Stimulated activated CD8-positive, alpha-beta memory T cell treated with anti-CD3 and anti-CD28 coated beads, Interleukin-7, amount 100 ng/mL, for 1 hour (primary cell): Measurements from ENCODE around the gene TRMT61A.

Experiments
- DNase-seq, 2 donors: peaks; one replicate each; pipeline ENCODE4 v3.0.0-alpha.2; 2020; ENCODE audit warnings: low read depth in 2 of 2

The TRMT61A gene

DNA sequence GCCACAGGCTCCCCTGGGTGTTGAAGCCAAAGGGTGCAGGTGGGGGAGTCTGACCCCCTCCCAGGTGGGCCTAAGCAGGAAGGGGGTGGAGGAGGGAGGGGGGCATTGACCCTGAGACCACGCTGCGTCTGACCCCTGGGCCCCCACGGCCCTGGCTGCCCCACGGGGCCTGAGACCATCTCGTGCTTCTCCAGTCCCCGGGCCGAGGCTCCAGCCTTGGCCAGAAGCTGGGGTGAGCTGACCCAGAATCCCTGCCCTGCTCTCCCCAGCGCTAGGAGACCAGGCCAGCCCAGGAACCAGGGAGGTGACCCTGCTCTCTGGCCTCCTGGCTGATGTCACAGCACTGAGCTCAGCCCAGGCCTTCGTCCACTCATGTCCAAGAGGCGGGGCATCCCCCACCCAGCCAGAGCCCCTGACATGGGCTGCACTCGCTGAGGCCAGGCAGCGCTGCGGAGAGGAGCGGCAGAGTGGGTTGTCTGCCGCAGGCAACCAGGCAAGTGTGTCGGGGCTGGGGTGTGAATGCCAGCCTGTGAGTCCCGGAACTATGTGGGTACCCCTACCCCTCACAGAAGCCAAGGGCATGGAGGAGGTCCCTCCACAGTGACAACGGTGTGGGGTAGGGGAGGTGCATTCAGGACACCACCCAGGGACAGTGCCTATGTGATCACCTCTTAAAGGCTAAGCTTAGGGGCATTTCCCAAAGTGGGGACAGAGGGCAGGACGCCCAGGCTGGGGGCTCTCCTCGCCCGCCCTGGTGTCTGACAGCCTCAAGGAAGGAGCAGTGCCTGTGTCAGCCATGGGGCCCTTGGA lies 6.3 kb downstream of the TRMT61A start:
- DNase-seq, result no peak

DNA sequence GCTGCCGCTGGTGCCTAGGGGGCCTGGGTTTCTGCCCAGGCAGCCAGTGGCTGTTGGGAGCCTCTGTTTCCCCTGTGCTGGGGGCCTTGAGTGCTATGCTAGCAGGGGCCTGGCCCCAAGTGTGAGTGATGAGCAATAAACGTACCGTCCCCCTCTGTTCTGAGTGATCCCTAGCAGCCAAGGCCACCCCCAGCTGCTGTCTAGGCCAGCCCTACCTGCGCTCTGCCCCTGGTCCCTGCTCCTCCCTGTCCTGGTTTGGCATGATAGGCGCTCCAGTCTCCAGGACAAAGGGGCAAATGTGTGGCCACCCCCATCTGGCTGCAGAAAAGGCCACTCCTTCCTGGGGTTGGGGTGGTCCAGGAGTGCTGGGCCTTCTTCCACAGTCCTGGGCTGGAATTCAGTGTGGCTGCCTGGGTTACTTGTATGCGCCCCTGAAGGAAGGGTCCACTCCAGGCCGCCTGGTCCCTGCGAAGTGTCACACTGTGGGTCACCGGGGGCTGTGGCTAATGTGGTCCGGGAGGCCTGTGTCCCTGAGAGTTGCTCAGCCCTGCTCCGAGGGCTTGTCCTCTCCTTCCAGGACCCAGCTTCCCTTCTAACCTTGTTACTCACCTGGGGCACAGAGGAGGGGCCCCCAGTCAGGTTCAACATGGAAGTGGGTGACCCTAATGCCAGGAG lies 7.0 kb downstream of the TRMT61A start:
- no peak for DNase-seq

DNA sequence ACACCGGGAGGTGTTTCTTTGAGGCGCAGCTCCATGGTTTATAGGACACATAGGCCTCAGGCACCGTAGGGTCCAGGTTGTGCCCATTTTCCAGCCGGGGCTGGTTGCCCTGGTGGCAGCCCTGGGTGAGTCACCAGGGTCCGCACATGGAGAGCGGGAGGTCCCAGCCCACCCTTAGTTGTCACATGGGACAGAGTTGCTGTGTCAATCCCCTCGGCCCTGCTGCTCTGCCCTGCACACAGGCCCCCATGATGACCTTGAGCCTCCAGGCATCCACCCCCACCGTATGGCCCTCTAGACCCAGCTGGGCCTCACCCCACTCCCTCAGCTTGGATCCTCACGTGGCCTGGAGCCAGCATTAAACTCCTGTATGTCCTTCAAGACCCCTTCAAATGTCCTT lies 7.7 kb downstream of the TRMT61A start:
- DNase-seq, result no peak

DNA sequence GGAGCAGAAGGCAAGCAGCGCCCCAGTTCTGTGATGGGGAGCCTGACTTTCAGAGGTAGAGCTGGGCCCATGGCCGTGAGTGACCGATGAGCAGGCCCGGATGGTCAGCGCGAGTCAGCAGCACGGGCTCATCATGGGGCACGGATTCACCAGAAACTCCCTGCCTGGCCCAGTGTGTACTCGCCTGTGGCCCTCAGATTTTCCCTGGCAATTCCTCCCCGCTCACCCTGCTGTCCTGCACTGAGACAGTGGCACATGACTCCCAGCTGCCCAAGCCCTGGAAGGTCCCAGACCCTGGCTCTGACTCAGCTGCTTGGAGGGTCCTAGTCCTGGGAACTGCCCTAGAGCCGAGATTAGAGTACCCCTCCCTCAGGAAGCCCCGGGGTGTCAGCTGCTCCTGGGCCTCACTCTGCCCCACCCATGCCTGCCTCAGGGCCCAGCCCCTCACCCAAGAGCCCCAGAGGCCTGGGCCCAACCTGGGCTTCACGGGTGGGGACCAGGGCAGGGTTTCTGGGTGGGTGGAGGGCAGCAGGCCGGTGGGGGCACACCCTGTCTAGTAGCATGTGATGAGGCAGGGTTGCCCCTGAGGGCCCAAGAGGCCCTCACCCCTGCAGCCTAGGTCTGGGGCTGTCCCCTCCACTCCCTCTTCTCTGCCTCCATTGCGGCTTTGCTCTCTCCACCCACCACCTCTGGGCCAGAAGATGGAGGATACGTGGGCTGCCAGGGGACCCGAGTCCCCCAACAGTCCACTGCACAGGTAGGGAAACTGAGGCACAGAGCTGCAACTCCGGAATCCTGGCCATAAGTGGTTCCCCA lies 8.4 kb downstream of the TRMT61A start:
- DNase-seq, result no peak

DNA sequence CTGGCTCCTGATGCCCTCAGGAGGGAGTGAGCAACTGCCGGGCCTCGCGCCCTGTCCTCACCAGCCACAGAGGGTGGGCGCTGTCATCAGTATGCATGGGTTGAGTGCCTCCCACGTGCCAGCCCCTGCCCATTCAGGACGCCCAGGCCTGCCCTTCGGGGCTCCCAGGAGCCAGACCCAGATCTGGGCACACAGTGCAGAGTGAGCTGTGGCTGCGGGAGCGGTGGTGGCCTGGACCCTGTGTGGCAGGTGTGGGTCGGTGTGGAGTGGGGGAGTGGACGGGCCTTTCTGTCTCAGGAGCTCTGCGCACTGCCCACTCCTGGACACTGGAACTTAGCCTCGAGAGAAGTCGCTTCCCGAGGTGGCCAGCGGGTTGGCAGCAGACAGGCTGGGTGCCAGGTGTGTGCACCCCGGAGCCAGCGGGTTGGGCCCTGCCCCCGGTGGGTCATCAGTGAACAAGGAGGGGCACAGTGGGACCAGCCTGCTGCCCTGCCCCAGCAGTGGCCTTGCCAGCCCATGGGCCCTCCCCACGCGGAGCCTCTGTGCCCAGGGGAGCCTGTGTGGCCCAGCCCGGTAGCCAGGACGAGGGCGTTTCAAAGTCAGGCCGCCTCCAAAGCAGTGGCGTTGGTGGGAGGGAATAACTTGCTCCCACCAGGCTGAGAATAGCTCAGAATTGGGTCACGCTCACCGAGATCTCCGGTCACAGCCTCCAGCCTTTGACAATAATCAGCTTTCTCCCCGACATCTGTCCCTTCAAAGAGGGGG lies 9.5 kb downstream of the TRMT61A start:
- no peak for DNase-seq

DNA sequence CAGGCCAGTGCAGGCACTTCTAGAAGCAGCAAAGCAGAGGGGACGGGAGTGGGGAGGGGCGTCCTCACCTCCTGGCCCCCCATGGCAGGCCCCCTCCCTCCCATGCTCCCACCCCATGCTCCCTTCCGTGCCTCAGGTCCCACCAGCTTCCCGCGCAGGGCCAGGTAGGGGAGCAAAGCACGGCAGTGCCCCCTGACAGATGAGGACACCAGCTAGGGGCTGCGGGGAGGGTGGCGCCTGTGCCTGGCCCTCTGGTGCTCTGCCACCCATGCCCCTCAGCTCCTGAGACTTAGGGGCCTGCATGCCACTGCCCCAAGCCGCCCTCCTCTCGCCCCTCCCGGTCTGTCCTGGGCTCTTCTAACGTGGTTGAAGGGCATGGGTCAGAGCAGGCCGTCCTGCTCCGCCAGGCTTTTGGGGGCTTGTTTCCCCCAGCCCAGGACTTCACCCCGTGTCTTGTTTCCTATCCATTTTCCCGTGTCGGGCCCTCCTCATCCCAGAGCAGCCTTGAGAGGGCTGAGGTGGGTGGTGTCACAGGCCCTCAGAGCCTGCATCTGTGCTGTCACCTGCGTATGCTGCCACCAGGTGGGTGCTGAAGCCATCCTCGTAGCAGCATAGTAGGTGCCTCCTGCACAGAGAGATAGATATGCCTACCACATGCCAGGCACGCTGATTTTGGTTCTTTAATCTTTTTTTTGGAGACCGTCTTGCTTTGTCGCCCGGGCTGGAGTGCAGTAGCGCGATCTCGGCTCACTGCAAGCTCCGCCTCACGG lies 10.2 kb downstream of the TRMT61A start:
- no peak for DNase-seq

DNA sequence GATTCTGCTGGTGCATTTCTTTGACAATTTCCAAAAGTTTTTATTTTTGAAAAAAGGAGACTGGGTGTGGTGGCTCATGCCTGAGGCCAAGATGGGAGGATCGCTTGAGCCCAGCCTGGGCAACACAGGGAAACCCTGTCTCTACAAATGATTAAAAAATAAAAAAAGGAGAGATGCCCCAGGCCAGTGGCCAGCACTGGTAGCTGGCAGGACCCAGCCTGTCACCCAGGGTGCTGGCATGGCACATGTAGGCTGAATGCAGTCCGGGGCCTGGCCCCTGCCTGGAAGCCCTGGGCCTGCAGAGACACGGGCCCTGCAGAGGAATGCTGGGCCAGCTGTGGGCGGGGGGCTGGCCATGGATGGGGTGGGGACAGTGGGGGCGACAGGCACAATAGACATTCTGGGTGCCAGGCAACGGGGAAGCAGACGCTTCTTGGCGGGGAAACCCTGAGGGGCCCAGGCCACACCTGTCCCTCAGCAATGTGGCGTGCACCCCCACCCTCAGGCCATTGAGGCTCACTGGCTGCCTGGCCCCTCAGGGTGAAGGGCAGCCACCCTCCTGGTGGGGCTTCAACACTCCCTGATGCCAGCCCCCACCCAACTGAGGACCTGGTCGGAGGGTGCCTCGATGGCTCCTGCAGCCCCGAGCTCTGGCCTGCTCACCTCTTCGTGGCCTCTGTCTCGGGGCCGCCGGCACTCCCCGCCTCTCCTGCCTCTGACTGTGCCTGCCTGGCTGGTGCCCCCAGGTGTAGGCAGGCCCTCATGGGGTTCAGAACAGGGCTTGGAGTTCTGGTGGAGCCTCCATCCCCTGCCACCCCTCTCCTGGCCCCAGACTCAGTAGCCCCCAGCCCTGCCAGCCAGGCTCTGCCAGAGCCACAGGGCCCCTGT lies 12.1 kb downstream of the TRMT61A start:
- no peak for DNase-seq

DNA sequence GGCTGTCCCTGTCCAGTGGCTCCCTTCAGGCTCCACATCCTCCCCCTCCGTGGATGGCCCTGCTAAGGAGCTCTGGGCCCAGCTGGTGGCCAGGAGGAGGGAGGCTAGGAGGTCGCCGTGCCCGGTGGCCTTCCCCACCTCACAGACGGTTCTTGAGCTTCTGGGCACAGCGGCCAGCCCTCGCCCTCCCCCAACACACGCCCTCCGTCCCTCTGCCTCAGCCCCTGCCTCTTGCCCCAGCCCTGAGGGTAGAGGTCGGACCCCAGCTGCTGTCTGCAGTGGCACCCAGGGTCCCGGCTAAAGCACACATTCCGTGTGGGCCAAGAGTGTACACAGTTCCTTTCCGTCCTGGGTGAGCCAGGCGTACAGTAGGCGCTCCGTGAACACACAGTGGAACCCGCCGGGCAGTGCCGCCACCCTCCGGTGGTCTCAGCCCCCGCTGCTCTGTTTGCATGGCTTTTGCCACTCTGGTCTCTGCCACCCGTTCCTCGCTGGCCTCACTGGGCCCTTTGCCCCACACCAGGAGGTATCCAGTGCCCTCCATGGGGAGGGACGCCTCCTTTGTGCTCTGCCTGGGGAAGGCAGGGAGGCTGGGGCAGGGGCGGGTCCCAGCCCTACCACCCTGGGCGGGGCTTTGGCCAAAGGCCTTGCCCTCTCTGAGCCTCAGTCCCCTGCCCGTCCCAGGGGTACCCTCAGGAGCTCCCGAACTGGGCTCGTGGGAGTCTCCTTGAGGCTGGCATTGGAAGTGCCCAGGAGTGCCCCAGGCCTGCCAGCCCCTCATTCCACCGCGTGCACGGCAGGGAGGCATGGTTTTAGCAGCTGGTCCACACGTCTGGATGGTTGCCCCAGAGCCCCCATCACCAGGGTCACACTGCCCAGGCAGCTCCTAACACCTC lies 13.0 kb downstream of the TRMT61A start:
- no peak for DNase-seq

DNA sequence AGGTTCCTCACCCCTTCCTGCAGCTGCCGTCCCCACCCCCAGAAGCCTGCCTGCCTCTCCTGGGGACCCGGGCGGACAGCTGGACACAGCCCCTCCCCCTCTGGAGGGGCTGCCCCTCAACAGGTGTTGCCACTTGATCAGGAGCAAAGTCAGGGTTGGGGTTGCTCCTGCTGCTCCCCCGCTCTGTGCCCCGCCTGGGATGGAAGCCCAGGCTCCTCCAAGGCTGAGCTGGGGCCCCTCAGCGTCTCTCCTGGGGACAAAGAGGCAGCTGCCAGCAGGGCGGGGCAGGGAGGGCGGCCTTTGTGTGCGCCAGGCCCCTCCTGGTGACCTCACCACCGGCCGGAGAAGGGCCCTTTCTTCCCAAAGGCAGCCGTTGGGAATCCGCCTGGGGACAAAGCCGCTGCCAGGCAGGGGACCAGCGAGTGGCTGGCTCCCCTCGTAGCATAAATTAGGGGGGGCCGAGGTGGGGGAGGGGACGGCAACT lies 13.7 kb downstream of the TRMT61A start:
- DNase-seq, result no peak

DNA sequence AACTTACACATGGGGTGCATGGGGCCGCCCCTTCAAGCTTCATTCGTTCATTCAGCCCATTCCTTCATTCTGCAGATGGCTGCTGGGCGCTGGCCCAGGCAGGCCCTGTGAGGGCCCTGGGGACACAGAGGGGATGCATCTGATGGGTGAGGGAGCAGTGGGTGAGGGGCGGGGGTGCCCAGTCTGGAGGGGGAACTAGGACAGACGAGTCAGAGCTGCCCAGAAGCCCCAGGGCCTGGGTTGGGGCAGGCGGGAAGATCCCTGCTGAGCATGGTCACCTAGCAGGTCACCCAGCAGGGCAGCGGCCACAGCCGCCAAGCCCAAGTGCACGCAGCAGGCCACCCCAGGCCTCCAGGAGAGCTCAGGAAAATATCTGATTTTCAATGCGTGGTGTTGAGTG lies 14.1 kb downstream of the TRMT61A start:
- no peak for DNase-seq

DNA sequence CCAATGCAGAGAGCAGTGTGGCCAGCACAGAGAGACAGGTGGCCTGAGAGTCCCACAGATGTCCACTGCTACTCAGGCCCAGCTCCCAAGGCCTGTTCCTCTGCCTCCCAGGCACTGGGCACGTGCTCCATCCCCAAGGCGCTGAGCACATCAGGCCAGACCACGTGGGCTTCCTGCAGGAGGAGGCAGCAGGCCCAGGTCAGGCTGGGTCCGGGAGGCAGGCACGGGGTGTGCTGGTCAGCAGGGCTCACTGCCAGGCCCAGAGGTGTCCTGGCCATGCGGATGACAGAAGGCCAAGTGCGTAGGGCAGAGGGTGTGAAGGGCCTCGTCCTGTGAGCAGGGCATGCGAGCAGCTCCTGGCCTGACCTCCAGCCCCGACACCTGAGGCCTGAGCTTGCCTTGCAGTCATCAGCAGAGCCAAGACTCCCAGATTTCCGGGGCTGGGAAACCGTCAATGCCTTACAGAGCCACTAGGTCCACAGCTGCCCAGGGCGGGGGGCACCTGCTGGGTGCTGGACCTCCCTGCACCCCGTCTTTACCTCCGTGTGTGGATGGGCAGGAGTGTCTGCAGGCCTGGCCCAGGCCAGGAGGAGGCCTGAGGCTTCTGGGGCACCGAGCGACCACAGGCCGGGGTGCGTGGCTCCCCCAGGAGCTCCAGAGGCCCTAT lies 14.9 kb downstream of the TRMT61A start:
- DNase-seq, result no peak

DNA sequence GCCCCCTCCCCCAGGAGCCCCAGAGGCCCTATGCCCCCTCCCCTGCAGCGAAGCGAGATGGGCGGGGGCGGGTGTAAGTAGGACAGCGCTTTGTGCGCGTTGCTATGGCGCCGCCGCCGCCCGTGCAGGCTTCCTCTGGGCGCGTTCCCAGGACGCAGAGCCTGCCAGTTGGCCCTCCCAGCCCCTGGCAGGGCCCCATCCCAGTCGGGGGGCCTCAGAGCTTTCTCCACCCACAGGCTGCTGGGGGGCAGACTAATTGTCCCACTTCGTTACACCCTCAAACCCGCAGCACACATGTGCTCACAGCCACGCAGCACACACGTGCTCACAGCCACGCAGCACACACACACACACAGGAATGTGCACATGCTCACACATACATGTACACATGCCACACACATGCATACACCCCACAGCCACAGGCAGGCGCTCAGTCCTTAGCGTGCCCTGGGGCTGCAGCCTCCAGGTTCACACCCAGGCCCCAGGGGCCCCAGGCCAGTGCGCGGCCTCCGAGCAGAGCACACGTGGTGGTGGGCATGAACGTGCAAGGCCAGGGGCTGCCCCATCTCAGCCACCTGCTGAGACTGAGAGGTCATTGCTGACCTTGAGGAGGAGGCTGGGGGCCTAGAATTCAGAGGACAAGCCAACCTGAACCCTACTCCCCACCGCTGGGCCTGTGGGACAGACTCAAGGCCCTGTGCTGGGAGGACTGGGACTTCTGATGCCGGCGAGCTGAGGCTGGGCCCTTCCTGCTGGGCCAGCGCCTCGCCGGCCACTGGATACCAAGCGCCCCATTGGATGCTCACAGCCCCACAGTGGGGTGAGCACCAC lies 15.6 kb downstream of the TRMT61A start:
- no peak for DNase-seq

DNA sequence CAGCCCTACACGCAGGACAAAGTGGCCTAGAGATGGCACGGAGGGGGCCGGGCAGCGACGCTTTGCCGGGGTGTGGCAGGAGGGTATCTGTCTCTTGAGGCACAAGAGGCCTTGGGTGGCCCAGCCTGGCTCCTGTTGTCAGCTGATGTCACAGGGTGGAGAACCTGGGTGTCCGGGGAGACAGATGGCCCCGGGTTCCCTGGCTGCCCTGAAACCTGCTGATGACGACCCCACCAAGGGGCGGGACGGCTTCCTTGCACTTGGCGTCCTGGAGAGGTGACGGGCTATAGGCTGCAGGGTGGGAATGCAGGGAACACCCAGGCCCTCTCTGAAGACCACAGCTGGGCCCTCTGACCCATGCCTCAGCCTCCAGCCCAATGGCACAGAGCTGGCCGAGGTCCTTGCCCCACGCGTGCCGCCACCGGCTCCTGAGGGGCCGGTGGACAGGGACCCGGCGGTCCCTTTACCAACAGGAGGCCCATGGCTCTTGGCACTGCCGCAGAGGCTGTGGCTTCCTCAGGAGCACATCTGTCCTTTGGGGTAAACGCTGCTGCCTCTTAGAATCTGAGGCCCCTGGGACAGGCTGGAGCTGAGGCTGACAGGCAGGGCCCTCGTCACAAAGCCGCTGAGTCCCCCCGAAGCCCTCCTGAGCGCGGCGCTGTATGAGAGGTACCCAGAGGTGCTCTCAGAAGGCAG lies 16.4 kb downstream of the TRMT61A start:
- no peak for DNase-seq

DNA sequence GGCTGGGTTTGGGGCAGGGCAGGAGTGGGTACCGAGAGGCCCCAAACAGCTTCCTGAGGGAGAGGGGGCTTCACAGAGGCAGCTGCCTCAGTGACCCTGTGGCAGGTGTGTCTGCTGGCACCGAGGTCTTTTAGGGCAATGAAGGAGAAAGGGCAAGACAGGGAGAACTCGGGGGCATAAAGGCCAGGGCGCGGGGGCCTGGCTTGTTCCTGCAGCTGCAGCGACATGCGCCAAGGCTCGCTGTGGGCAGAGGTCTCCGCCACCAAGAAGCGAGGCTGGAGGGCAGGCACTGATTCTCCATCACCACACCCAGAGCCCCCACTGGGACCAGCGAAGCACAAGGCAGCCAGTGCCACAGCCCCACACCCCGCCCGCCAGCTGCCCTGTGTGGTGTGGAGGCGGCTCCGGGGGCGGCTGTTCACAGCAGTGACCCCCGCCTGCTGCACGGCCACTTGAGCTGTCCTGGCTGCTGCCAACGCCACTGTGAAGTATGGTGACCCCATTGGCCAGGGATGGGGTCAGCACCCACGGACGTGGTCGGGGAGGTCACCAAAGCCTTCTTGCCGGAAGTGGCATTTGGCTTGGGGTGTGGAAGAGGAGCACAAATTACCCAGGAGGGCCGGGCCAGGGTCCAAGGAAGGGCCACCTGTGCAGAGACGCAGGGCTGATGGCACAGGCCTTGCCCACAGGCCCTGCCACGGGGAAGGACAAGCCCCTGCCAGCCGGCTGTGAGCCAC lies 17.1 kb downstream of the TRMT61A start:
- no peak for DNase-seq

DNA sequence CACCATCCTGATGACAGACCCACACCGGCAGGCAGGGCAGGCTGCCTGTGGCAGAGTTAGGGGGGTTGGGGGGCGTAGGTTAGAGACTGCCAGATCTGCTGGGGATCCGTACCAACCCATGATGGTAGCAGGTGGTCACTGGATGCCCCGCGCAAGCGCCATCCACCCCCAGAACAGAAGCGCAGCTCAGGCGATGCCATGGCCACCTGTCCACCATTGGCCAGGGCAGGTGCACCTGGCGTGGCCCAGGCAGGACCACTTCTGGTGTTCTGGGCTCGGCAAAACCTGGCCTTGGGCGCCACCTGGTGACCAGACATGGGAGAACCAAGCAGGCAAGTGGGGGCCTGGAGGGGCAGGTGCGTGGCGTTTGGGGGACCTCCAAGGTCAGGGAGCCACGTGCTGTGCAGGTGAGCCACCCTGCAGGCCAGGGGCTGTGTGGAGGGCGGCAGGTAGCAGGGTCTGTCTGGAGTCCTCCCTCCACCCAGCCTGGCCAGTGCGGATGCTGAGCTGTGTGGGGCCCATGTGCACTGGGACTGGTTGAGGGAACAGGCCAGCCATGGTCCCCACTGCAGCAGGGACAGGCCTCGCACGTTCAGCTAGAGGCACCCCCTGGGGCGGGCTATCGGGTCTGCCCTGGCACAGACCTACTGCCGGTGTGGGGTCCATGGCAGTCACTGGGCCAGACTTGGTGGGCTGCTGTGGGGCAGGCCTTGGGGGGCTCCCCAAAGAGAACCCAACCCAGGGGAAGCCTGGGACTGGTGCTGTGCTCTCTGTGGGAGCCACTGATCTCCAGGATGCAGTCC lies 17.9 kb downstream of the TRMT61A start:
- DNase-seq, result peak; percentile 50 to 64
